ENCODE data around the gene SLC7A1.

Gene SLC7A1

DNA sequence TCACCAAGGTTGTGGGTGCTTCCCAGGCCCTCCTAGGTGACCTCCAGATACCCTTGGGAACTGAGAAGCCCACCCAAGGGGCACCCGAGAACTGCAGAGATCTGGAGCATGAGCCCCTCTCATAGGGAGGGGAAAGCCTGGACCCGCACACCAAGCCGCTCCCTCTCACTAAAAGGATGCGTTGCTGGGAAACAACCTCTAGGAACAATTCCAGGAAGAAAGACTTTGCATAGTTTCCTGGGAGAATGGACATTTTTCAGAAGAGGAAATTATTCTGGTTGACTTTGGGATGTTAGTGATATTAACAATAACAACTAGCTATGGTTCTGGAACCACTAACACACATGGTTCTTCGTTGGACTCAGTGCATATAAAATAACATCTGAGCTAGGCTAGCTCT is 64.6 kb downstream of the SLC7A1 start:
- DNase-seq (ENCODE audit: low read depth), result no peak

DNA sequence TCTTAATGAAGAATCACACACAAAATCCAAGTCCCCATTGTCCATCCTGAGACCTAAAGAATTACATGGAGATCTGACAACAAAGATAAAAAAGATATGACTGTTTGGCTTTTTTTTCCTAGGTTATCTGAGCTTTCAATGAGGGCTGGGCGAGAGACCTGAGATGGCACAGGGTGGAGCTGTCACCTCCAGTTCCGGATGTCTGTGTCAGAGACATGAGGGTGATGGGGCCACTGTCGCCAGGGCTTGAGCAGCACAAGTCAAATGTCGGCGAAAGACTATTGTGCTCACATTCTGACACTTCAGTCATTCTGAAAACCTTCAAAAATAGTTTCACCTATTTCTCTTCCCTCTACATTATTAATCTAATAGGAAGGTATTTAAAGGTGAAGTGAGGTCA is 65.7 kb downstream of the SLC7A1 start:
- no peak for DNase-seq (ENCODE audit: low read depth)

DNA sequence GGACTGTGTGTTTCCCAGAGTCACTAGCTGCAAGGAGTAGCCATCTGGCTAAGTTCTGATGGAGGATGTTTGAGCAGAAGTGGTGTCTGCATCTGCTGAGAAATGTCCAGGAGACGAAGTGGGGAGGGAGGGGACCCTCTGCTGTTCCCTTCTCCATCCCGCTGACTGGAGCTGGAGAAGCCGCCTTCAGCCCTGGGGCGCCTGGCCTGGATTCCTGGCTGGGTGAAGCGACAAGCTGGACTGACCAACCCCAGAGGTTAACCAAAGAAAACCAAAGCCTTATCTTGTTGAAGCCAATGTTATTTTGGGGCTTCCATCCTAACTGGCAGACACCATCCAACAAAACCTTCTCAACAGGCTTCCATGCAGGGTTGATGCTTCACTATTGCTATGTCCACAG is 67.6 kb downstream of the SLC7A1 start:
- DNase-seq (ENCODE audit: low read depth), result no peak

DNA sequence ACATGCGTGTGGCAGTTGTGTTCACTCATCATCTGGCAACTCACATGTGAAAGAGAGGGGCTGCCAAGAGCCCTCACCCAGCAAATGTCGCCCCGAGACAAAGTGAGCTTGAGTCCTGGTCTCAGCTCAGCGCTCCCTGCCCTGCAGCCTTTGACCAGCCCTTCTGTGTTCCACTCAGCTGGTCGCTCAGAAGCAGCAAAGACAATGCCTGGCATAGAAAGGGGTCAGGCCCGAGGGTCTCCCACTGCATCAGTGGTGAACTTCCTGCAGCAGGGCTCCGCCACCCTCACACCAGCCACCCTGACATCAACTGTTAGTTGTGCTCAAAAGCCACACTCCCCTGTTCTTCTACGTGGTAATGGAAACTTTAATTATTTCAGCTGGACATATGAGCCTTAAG is 68.0 kb downstream of the SLC7A1 start:
- DNase-seq (ENCODE audit: low read depth), result no peak

DNA sequence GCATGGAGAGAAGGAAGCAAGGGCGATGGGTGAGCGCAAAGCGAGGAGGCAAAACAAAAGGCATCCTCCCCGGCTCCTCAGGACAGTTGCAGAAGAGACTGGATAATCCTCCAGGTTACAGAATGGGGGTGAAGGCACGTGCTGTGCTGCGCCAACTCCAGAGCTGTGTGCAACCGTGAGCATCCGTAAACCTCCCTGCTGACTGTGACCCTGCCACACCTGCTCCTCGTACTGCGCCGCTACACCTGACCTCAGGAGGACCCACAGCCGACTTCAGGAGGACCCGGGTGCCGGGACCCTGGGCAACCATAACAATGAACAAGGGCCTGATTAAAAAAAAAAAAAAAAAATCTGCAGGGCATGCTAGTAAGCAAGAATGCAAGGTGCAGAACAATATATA is 68.7 kb downstream of the SLC7A1 start:
- DNase-seq (ENCODE audit: low read depth), result no peak

DNA sequence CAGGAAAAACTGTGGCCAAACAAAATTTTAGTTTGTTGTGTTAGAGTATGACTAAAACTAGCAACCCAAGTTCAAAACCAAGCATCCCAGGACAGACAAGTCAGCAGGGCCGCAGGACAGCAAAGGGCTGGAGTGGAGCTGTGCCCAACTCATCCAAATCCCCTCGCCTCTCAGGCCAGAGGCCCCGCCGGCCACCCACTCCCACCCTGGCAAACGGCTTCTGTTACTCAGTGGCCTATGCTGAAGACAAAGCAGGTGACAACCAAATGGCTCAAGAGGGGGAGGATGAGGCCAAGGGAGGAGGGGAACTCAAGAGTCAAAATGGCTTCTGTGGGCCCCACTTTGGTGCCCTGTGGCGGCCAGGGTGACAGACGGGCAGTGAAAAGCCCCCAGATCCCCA is 69.7 kb downstream of the SLC7A1 start:
- DNase-seq (ENCODE audit: low read depth), result no peak

DNA sequence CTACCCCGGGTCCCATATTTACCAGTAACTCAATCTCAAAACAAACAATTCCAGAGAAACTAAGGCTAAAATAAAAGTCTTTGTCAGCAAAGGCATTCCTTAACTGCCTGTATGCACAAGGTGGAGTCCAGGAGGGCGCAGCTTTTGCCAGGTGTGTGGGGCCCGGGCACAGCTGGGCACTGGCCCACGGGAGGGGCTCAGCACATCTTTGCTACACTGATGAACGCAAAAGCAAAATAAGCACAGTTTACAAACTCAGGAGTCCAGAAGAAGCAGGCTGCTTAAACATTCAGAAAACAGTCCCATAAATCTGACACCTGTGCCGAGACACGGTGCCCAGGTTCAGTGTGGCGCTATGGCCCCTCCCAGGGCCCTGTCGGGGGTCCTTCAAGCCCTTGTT is 70.8 kb downstream of the SLC7A1 start:
- DNase-seq (ENCODE audit: low read depth), result no peak

DNA sequence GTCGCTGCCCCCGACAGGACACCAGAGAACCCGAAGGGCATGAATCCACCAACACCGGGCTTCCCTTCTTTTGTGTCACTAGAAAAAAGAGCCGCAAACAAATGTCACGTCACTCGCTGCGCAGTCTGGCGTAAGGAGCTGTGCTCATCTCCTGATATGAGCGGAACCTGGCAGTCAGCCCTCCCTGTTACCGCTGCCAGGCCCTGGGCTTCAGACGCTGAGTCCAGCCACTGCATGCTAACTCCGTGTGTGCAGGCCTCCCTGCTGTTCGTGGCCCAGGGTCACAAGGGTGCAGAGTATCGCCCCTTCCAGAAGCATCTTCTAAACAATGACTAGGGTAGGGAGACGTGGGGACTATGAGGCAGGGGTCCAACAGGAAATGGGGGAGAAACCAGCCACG is 71.3 kb downstream of the SLC7A1 start:
- DNase-seq (ENCODE audit: low read depth), result no peak

DNA sequence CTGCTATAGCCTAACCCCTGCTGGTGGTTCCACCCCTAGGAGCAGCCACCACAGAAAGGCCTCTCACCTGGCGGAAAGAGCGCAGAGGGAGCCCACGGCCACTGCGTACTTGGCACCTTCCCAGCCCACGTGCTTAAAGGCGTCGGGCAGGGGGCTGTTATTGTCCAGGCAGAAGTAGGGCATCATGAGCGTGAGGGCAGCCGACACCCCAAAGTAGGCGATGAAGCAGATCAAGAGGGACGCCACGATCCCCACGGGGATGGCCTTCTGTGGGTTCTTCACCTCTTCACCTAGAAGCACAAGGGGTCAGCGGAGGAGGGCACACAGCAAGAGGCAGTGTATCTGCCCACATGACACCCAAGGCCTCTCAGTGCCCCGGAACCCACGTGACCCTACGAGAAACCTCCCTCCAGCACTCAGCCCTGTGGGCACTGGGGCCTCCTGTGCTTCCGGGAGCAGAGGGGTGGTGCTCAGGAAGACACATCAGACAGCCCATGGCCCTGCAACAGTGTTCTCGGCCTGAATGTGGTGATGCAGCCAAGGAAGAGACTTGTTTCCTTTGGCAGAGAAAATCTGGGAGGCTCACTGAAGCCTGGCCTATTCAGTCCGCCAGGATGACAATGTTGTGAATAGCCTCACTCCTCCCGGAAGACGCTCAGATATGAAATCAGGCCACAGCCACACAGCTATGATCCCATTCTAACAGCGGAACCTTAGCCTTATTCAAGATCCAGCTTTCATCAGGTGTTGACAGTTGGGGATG is 72.1 kb downstream of the SLC7A1 start:
- DNase-seq (ENCODE audit: low read depth), result no peak

DNA sequence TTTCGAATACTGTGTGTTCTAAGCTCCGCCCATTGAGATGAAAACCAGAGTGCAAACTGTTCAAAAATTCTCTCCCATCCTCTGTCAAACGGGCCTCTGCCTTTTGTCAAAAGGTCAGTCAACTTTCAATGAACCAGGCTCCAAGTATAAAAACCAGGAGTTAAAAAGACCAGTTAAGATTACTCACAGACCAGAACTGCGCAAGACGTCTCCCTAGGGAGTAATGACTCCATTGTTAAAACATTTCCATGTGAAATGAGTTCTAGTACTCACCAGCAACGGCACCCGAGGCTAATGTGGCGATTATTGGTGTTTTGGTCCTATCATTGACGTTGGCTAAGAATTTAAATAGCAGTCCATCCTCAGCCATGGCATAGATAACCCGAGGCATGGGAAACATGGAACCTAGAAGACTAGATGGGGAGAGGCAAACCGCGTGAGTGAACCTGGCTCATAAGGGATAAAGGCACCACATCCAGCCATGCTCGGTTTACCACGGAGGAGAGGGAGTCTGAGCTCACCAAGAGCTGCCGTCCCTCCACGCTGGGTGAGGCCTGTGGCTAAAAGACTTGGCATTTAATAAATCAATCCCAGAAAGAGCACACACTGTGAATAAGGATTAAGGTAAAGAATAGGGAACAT is 73.3 kb downstream of the SLC7A1 start:
- no peak for DNase-seq (ENCODE audit: low read depth)

DNA sequence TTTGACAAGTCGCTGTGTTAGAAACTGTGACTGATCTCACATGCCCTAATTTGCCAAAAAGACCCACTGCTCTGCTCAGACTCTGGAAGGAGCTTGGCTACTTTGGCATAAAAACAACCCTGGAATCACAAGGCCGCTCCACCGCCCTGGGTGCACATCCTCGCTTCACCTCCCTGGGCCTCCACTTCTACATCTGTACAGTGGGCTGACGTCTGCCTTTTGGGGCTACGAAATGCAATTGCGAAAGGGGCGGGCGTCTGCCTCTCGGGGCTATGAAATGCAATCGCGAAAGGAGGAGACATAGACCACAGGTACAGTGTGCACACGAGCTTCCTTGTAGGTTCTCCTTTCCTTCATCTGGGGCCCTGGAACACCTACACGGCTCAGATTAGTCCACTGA is 74.2 kb downstream of the SLC7A1 start:
- no peak for DNase-seq (ENCODE audit: low read depth)

DNA sequence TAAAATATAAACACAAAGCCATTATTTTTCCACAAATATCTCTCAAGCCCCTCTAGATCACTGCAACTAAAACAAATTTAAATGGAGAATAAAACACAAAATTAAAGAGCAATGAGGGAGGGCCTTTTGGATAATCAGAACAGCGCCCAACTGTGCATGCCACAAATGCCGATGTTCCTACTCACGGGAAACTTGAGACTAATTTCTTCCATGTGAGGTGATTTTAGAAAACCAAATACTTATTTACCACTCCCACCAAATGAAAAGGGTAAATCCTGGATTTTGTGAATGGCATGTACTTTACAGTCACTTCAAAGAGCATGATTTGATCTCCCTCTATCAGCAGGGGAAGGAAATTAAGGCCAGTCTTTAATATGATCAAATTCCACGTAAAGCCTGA is 74.8 kb downstream of the SLC7A1 start:
- DNase-seq (ENCODE audit: low read depth), result no peak

DNA sequence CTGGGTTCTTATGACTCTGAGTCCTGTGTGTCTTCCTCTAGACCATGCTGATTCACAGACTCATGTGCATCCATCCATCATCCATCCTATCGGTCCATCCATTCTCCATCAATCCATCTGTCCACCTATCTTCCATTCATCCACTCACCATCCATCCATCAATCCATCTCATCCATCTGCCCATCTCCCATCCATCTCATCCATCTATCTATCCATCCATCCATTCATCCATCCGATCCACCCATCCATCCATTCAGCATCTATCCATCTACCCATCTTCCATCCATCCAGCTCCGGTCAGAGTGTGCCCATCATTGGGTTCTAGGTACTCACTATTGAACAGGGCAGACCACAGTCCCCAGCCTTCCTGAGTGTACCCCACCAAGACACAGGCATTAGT is 75.6 kb downstream of the SLC7A1 start:
- no peak for DNase-seq (ENCODE audit: low read depth)

DNA sequence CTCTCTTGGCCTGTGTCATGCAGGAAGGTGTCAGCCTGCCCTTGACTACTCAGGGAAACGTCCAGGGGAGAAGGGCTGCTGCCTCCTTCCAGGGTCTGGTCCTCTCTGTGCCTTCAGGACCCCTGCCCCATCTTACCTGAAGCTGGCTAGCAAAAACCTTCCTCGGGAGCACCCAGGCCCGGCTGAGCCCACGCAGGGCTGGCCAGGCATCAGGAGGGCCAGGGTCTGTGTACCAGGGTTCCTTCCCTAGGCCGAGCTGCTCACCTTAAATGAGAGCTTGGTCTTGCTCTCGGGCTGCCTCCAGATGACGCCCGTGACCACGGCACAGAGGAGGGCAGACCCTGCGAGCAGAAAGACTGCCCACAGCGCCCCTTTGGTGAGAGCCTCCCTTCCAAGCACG is 78.6 kb downstream of the SLC7A1 start:
- DNase-seq (ENCODE audit: low read depth), result no peak

DNA sequence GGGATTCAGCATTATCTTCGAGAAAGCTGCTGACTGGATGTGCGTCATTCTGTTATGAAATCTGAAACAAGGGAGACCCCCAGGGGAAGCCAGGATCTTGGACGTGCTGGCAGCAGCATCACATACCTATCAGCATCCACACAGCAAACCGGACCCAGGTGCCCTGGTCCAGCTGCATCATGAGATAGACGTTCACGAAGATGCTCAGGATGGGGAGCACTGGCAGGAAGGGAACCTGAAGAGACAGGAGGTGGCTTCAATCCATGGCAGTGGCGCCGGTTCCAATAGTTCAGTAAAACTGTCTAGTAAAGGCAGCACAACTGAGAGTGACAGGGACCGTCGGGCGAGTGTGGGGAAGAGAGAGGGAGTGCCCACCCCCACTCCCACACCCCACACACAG is 79.5 kb downstream of the SLC7A1 start:
- DNase-seq (ENCODE audit: low read depth), result no peak

DNA sequence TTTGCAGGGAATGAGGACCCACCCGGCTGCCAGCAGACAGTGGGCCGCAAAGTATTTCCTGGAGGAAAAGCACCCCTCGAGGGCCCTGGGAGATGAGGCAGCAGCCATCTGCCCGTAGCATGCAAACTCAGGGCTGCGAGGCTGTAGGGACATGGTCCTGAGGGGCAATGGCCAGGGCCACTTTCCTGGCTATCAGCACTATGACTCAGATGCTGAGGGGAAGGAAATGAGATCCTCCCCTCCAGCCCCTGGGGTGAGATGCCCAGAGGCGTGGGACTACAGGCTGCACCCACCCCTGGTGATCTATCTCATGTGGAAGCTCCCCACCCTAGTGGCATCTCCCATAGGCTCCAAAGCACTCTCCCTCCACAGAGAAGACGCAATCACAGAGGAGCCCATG is 80.1 kb downstream of the SLC7A1 start:
- DNase-seq (ENCODE audit: low read depth), result no peak

DNA sequence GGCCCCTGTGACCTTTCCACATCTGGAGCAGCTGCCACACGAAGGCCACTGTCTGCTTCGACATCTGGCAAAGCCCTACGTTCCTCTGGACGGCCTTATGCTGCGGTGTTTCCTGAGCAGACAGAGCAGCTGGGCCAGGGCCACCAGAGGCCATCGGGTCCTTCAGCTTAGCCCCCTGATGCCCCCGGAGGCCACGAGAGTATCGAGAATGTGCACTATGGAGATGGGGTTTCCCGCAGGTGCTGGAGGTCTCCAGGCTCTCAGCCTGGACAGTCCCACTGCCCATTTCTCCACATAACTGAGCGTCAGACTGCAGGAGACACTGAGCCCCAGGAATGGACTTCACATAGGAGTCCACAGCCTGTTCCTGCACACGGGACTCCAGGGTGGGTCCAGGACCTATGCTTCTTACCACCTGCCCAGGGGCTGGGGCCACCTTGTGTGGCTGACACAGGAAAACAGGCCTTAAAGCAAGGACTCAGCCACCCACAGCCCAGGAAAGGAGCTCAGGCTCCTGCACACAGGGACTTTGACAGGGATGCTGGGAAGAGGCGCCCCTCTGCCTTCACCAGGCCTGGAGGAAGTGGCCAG is 80.7 kb downstream of the SLC7A1 start:
- DNase-seq (ENCODE audit: low read depth), result no peak

DNA sequence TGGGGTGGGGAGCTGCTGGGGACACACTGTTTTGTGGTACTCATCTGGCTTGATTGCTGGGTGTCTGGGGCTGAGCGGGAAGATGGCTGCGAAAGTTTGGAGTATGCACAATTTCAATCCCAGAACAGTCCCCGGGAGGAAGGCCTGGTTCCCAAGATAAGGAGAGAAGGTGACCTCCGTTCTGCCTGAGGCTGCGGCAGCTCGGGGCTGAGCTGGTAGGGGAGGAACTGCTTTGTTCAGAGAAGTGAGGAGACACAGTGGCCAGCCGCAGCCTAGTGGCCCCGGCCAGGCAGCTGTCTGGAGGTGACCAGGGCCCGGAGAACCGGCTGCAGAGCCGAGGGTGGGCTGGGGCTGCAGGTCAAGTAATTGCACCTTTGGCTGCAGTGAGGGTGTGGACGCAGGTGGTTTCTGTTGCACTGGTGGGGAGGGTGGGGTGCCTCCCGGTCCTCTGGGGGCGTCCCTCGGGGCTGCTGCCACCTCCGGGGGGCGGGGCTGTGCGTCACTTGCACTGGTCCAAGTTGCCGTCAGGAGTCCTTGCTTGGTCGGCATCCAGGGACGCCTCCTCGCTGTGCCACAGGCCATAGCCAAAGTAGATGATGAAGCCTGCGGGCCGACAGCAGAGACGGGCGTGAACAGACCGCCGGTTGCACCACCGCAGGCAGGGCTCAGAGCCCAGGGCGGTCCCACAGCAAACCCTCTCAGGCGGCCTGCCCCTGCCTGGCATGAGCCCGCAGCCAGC is 81.3 kb downstream of the SLC7A1 start:
- DNase-seq (ENCODE audit: low read depth), result no peak

DNA sequence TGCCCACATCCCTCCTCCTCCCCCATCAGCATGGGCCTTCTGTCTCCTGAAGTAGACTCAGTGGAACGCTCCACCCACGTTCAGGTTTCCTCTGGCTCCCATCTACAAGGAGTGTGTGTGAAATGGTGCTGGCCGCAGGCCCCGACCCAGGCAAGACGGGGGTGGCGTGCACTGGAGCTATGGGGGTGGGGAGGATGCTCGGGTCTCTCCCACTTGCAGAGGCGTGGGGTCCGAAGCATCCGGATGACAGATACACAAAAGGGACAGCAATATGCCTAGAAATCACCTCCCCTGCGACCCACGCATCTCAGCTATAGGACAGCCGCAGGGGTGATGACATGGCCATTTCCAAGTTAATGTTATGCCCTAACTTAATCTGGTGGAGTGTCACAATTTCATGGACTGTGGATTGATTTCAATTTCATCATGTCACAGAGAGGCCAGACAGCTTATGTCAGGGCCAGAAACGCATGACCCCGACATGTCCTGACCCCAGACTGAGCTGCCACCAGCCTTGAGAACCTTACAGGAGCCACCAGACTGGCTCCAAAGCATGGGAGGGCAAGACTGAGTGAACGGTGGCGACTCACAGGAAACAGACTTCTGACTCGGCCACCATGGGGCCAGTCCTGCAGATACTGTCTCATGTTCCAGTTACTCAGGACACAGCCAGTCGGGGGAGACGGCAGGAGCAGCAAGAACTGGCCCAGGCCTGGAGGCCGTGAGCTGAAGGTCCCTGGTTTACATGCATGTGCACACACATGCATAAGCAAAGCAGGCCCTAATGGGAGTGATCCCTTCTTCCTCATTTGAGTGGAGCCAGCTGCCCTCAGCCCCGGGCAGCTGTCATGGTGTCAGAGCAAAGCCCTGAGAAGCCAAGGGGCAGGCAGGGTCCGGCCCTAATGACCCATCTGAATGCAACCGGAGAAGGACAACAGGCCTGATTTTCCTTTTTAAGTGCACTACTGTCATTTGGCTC is 82.2 kb downstream of the SLC7A1 start:
- no peak for DNase-seq (ENCODE audit: low read depth)

DNA sequence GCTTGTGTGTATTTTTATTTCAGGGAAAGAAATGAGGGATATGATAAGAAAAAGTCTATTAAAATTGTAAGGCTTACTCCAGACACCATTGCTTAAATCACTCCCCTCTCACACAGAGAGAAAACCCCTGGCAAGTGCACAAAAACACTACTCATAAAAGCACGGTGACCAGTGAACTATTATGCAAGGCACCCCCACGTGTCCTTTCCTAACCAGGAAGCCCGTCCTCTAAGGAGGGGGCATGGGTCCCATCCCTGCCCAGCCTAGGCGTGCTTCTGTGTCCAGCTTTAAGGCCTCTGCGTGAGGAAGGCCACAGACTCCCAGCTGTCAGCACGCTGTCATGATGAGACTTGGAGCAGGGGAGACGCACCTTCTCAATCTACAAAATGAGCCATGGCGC is 83.5 kb downstream of the SLC7A1 start:
- DNase-seq (ENCODE audit: low read depth), result no peak

DNA sequence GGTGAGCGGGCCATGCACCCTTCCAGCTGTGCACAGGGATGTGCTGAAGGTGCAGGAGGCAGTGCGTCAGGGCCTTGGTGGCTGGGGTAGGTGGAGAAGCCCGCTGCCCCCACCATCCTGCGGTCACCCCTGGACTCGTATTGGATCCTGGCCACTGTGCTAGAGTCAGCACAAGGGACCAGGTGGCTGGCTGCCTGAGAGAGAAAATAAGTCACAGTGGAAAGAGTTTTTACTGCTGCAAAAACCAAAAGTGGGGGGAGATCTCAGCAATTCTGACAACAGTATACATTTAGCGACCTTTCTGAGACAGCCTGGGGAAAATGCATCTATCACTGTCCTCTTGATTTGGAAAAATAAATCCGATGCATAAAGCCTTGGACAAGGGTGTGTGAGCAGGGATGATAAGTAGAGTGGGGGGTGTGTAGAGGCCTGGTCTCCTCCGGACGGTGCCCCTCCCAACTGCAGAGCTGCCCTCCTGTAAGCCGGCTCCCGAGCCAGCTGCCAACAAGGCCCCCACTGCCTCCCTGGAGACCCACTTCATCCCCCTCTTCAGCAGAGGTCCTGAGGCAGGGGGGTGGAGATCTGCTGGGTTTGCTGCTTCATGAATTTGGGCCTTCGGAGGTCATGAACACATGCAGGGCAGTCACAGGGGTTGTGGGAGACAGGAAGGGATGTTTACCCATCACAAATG is 84.2 kb downstream of the SLC7A1 start:
- no peak for DNase-seq (ENCODE audit: low read depth)

All from T follicular helper cell (primary cell).